MCF 10A (cell line): ENCODE results near the gene PBRM1. TPM values are rescaled to one million over a fixed set of nuclear protein-coding genes. Genes with fewer than 3 reads are reported as not detected.
"Not testable (repeated sequence)": the region's sequence is repeated elsewhere in the genome, so short reads cannot be mapped to it uniquely, and the experiment has no call there.

Experiments
- BruUV-seq: library from RNA; stranded (reverse); fragments of 400-500 nt; replicated peaks from 2 replicates; lab custom pipeline; 2021; lab: Mats Ljungman, UMichigan
- CTCF ChIA-PET: fragments of 300-600 bp; sonication (Branson Sonifier 250); formaldehyde crosslinking; extraction: SDS; loops from one replicate; lab custom pipeline; 2021; ENCODE audit warnings: antibody characterized with exemption, inconsistent platforms; lab: Yijun Ruan, JAX
- POLR2A ChIA-PET: fragments of 300-600, 350-650 bp; sonication (Branson Sonifier 250); formaldehyde crosslinking; extraction: SDS; loops from one replicate; lab custom pipeline; 2020; ENCODE audit warnings: antibody characterized with exemption, inconsistent platforms; lab: Yijun Ruan, JAX
- DNase-seq: peaks from one replicate; pipeline ENCODE4 v3.0.0-alpha.2; 2018; ENCODE audit not compliant: unreplicated experiment
- H3K27ac Mint-ChIP-seq: one replicate; pipeline ENCODE4 v1.8.0; 2022; ENCODE audit warnings: mild to moderate bottlenecking, low read depth, mixed read lengths; ENCODE audit not compliant: unreplicated experiment
- H3K27me3 Mint-ChIP-seq: one replicate; pipeline ENCODE4 v1.8.0; 2022; ENCODE audit warnings: mixed read lengths; ENCODE audit not compliant: insufficient read depth, unreplicated experiment
- H3K36me3 Mint-ChIP-seq: one replicate; pipeline ENCODE4 v1.8.0; 2022; ENCODE audit warnings: mild to moderate bottlenecking, moderate library complexity, mixed read lengths; ENCODE audit not compliant: insufficient read depth, unreplicated experiment
- H3K4me1 Mint-ChIP-seq: one replicate; pipeline ENCODE4 v1.8.0; 2022; ENCODE audit warnings: mixed read lengths; ENCODE audit not compliant: insufficient read depth, unreplicated experiment
- H3K4me3 Mint-ChIP-seq: one replicate; pipeline ENCODE4 v1.8.0; 2022; ENCODE audit warnings: mild to moderate bottlenecking, moderate library complexity, mixed read lengths; ENCODE audit not compliant: unreplicated experiment
- H3K9me3 Mint-ChIP-seq: one replicate; pipeline ENCODE4 v1.8.0; 2022; ENCODE audit warnings: mixed read lengths; ENCODE audit not compliant: unreplicated experiment
- intact Hi-C: fragments of 100-400 bp; cut with micrococcal nuclease; formaldehyde crosslinking; loops from 2 replicates; pipeline ENCODE4 v1.14.1; 2022
- total RNA-seq: library from RNA; stranded (reverse); gene quantifications from 2 replicates; pipeline ENCODE4 v1.2.3, GENCODE V29; 2022
- TF ChIP-seq, protein P1 (sequence below): fragments of 200-600 bp; IDR thresholded peaks from one replicate; pipeline ENCODE4 v1.8.0; 2022; ENCODE audit warnings: antibody characterized with exemption, mild to moderate bottlenecking; ENCODE audit not compliant: unreplicated experiment

PBRM1 gene
- total RNA-seq, 1 experiment from 2014 or later: 56.9 TPM

DNA sequence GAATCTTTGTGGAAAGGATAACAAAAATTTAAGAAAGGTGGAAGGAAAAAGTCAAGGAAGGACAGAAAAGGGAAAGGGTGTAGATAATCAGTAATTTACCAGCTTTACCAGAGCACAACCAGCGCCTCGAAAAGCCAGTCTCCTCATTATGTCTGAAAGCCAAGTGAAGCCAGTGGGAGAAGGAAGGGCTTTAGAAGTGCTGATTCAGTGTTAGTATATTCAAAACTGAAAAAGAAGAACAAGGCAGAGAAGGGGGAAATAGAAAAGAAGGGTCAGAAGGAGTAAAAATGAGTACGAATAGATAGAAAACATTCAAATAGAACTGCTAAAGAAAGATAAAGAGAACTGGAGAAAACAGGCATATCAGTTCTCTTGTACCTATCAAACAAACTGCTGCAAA lies 4.1 kb downstream of the PBRM1 start:
- POLR2A ChIA-PET: interaction anchor here (0.6 to 7.7 kb wide), 2 partner anchors 9 to 24 kb away, joined by 4 to 104 read pairs; no protein-coding TSS in a partner anchor
- TF ChIP-seq, protein P1, sequence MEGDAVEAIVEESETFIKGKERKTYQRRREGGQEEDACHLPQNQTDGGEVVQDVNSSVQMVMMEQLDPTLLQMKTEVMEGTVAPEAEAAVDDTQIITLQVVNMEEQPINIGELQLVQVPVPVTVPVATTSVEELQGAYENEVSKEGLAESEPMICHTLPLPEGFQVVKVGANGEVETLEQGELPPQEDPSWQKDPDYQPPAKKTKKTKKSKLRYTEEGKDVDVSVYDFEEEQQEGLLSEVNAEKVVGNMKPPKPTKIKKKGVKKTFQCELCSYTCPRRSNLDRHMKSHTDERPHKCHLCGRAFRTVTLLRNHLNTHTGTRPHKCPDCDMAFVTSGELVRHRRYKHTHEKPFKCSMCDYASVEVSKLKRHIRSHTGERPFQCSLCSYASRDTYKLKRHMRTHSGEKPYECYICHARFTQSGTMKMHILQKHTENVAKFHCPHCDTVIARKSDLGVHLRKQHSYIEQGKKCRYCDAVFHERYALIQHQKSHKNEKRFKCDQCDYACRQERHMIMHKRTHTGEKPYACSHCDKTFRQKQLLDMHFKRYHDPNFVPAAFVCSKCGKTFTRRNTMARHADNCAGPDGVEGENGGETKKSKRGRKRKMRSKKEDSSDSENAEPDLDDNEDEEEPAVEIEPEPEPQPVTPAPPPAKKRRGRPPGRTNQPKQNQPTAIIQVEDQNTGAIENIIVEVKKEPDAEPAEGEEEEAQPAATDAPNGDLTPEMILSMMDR: no peak
- BruUV-seq: no TSS peak
- H3K27me3 Mint-ChIP-seq: no peaks in the 10 kb centered on the region
- peak overlapping the region; percentile 68 for H3K27ac Mint-ChIP-seq
- H3K36me3 Mint-ChIP-seq: peaks cover 54% of the 10 kb centered on the region
- intact Hi-C loops: no loop called here
- no peaks in the 10 kb centered on the region for H3K9me3 Mint-ChIP-seq
- H3K4me1 Mint-ChIP-seq: peaks cover 38% of the 10 kb centered on the region
- CTCF ChIA-PET: interaction anchor here (0.7 to 1.4 kb wide), 4 partner anchors 10 to 254 kb away, joined by 3 to 4 read pairs (median 4); no protein-coding TSS in a partner anchor
- H3K4me3 Mint-ChIP-seq: peak overlapping the region; percentile 39
- DNase-seq: no peak

GRCh38 chr3:52679811-52680210 lies 5.9 kb downstream of the PBRM1 start:
- Mint-ChIP-seq H3K4me1 (peaks cover 37% of the 10 kb centered on the region), H3K27ac (peak overlapping the region; percentile 88), H3K4me3 (no peak overlapping the region), H3K36me3 (peaks cover 71% of the 10 kb centered on the region), H3K27me3 (no peaks in the 10 kb centered on the region), H3K9me3 (no peaks in the 10 kb centered on the region)
- ChIA-PET CTCF (interaction anchor here (0.6 to 1.1 kb wide), 2 partner anchors 11 to 267 kb away, joined by 3 read pairs; no protein-coding TSS in a partner anchor), POLR2A (interaction anchor here (0.6 to 1.7 kb wide), 5 partner anchors 9 to 144 kb away, joined by 3 to 9 read pairs (median 5); partner anchors contain the start of genes GLT8D1 and UQCC5)
- intact Hi-C loops: no loop called here
- BruUV-seq: no TSS peak
- DNase-seq: no peak
- TF ChIP-seq, protein P1: no peak

DNA sequence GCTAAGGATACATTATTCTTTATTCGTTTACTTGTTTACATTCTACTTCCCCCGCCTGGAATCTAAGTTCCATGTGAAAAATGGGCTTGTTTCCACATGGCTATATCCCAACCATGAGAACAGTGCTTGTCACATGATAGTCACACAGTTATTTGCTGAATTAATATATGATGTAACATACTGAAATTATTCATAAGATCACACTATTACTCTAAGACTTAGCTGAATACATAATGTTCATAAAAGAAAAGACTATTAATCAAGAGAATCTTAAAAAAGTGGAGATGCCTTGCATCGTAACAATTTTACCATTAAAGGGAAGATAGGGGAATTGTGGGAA lies 6.5 kb downstream of the PBRM1 start:
- H3K9me3 Mint-ChIP-seq: no peaks in the 10 kb centered on the region
- CTCF ChIA-PET: interaction anchor here (0.6 to 1.7 kb wide), 3 partner anchors 9 to 266 kb away, joined by 3 to 4 read pairs (median 3); no protein-coding TSS in a partner anchor
- intact Hi-C loops: no loop called here
- H3K4me3 Mint-ChIP-seq: peak overlapping the region; percentile 23
- TF ChIP-seq, protein P1: no peak
- POLR2A ChIA-PET: interaction anchor here (0.8 to 1.7 kb wide), 4 partner anchors 8 to 143 kb away, joined by 3 to 9 read pairs (median 5); partner anchors contain the start of genes GLT8D1 and UQCC5
- DNase-seq: no peak
- peaks cover 78% of the 10 kb centered on the region for H3K36me3 Mint-ChIP-seq
- BruUV-seq: no TSS peak
- peaks cover 32% of the 10 kb centered on the region for H3K4me1 Mint-ChIP-seq
- H3K27ac Mint-ChIP-seq: peak overlapping the region; percentile 88
- no peaks in the 10 kb centered on the region for H3K27me3 Mint-ChIP-seq

DNA sequence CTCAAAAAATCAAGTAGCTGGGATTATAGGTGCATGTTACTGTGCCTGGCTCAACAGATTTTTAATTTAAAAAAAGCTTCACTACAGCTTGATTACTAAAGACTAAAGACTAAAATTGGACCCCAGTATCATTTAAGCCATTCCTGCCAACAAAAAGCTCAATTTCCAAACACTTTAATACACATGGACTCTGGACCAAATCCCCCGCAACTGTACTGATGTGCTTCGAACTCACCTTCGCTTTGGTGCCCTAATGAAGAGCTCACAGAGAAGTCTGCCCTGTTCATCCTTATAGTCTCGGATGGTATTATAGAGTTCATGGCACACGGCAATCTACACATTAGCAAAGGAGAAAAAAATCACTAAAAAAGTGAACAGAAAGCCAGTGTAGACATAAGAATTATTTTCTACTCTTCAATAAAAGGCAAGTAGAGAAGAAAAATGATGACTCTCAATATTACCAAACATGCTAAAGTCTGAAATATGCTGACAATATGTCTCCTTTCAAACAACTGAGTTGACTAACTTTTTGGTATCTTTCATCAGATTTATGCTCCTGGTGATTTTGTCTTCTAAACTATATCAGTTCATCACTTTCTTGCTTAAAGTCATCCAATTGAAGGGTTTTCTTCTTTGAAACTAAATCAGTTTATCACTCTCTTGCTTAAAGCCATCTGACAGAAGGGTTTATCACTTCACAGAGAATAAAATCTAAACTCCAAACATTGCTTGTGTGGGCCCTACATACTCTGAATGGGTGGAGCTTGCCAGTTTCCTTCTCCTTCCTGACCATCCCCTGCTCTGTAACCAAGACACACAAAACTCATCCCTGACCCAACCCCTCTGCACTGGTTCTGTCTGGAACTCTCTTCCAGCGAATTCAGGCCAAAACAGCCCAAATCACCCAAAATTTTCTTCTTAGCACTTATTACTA lies 7.2 kb downstream of the PBRM1 start:
- H3K27me3 Mint-ChIP-seq: no peaks in the 10 kb centered on the region
- peak overlapping the region; percentile 88 for H3K27ac Mint-ChIP-seq
- H3K9me3 Mint-ChIP-seq: no peaks in the 10 kb centered on the region
- intact Hi-C loops: no loop called here
- peak overlapping the region; percentile 23 for H3K4me3 Mint-ChIP-seq
- H3K4me1 Mint-ChIP-seq: peaks cover 32% of the 10 kb centered on the region
- ChIA-PET POLR2A (interaction anchor here (0.8 to 1.7 kb wide), 4 partner anchors 8 to 143 kb away, joined by 3 to 9 read pairs (median 5); partner anchors contain the start of genes GLT8D1 and UQCC5), CTCF (interaction anchor here (0.5 to 1.7 kb wide), 7 partner anchors 9 to 447 kb away, joined by 3 to 4 read pairs (median 3); no protein-coding TSS in a partner anchor)
- BruUV-seq: no TSS peak
- TF ChIP-seq, protein P1: no peak
- no peak for DNase-seq
- H3K36me3 Mint-ChIP-seq: peaks cover 84% of the 10 kb centered on the region

DNA sequence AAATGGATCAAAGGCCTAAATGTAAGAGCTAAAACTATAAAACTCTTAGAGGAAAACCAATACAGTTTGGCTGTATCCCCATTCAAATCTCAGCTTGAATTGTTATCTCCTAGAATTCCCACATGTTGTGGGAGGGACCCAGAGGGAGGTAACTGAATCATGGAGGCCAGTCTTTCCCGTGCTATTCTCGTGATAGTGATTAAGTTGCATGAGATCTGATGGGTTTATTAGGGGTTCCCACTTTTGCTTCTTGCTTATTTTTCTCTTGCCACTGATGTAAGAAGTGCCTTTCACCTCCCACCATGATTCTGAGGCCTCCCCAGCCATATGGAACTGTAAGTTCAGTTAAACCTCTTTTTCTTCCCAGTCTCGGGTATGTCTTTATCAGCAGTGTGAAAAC lies 9.5 kb downstream of the PBRM1 start:
- H3K27me3 Mint-ChIP-seq, H3K4me3 Mint-ChIP-seq, DNase-seq, H3K9me3 Mint-ChIP-seq, H3K27ac Mint-ChIP-seq, intact Hi-C loops, BruUV-seq: not testable (repeated sequence)
- POLR2A ChIA-PET: interaction anchor here (8.7 kb wide), 1 partner anchor 8 kb away, joined by 104 read pairs; the partner anchor contains the start of genes GNL3 and PBRM1
- H3K36me3 Mint-ChIP-seq: peaks cover 85% of the 10 kb centered on the region
- H3K4me1 Mint-ChIP-seq: peaks cover 31% of the 10 kb centered on the region
- CTCF ChIA-PET: interaction anchor here (0.6 kb wide), 1 partner anchor 200 kb away, joined by 3 read pairs; no protein-coding TSS in a partner anchor
